Astrocyte (in vitro differentiated cells and primary cell): Measurements from ENCODE around the gene C1orf159. TPM values are rescaled to one million over a fixed set of nuclear protein-coding genes. Genes with fewer than 3 reads are reported as not detected.

ENCODE experiments used
- DNase-seq: peaks from one replicate; pipeline ENCODE4 v3.0.0-alpha.2; 2010; ENCODE audit warnings: low read depth
- FAIRE-seq: peaks from 2 replicates; lab custom pipeline; 2011; peaks lifted over from hg19 to GRCh38; lab: Jason Lieb, UNC
- H2AFZ ChIP-seq: 2 replicates; pipeline ENCODE4 v1.6.0; 2012; ENCODE audit warnings: low read depth, low read length, inconsistent platforms
- H3K27ac ChIP-seq: 2 replicates; pipeline ENCODE4 v1.5.1; 2011; ENCODE audit warnings: low read depth, low read length, inconsistent platforms
- H3K27me3 ChIP-seq: 2 replicates; pipeline ENCODE4 v1.6.0; 2011; ENCODE audit warnings: low read length, inconsistent platforms; ENCODE audit not compliant: insufficient read depth
- H3K36me3 ChIP-seq: 2 replicates; pipeline ENCODE4 v1.5.1; 2011; ENCODE audit warnings: low read length, inconsistent platforms; ENCODE audit not compliant: insufficient read depth
- H3K4me1 ChIP-seq: 2 replicates; pipeline ENCODE4 v1.5.1; 2011; ENCODE audit warnings: low read length, inconsistent platforms; ENCODE audit not compliant: insufficient read depth
- H3K4me2 ChIP-seq: 2 replicates; pipeline ENCODE4 v1.6.0; 2012; ENCODE audit warnings: low read length, inconsistent platforms
- H3K4me3 ChIP-seq: 2 replicates; pipeline ENCODE4 v1.5.1; 2011; ENCODE audit warnings: low read depth, mild to moderate bottlenecking, low read length, inconsistent platforms; ENCODE audit not compliant: insufficient read depth
- H3K79me2 ChIP-seq: 2 replicates; pipeline ENCODE4 v1.6.0; 2012; ENCODE audit warnings: mild to moderate bottlenecking, low read length, inconsistent platforms; ENCODE audit not compliant: insufficient read depth
- H3K9ac ChIP-seq: 2 replicates; pipeline ENCODE4 v1.6.0; 2012; ENCODE audit warnings: mild to moderate bottlenecking, low read length, inconsistent platforms
- H3K9me3 ChIP-seq: 2 replicates; pipeline ENCODE4 v1.5.1; 2012; ENCODE audit warnings: low read depth, mild to moderate bottlenecking, low read length, inconsistent platforms; ENCODE audit not compliant: insufficient read depth
- H4K20me1 ChIP-seq: 2 replicates; pipeline ENCODE4 v1.6.0; 2012; ENCODE audit warnings: low read length, inconsistent platforms; ENCODE audit not compliant: insufficient read depth
- H3K27ac Mint-ChIP-seq: one replicate; pipeline ENCODE4 v1.8.0; 2021; ENCODE audit warnings: mild to moderate bottlenecking, mixed read lengths; ENCODE audit not compliant: unreplicated experiment
- H3K27me3 Mint-ChIP-seq: one replicate; pipeline ENCODE4 v1.8.0; 2021; ENCODE audit warnings: low read depth, mixed read lengths; ENCODE audit not compliant: unreplicated experiment
- H3K36me3 Mint-ChIP-seq: one replicate; pipeline ENCODE4 v1.8.0; 2021; ENCODE audit warnings: low read depth, mixed read lengths; ENCODE audit not compliant: unreplicated experiment
- H3K4me1 Mint-ChIP-seq: one replicate; pipeline ENCODE4 v1.8.0; 2021; ENCODE audit warnings: low read depth, mixed read lengths; ENCODE audit not compliant: unreplicated experiment
- H3K4me3 Mint-ChIP-seq: one replicate; pipeline ENCODE4 v1.8.0; 2021; ENCODE audit warnings: mild to moderate bottlenecking, moderate library complexity, mixed read lengths; ENCODE audit not compliant: unreplicated experiment
- H3K9me3 Mint-ChIP-seq: one replicate; pipeline ENCODE4 v1.8.0; 2021; ENCODE audit warnings: mild to moderate bottlenecking, mixed read lengths; ENCODE audit not compliant: unreplicated experiment
- EZH2 ChIP-seq: IDR thresholded peaks from 2 replicates; pipeline ENCODE4 v1.6.1; 2012; ENCODE audit warnings: mild to moderate bottlenecking, low read length, inconsistent platforms; ENCODE audit not compliant: insufficient read depth
- total RNA-seq: library from RNA; stranded (reverse); gene quantifications from 2 replicates; pipeline ENCODE4 v1.2.1, GENCODE V29; 2021
- TF ChIP-seq, protein P1 (sequence below): IDR thresholded peaks from 2 replicates; pipeline ENCODE4 v1.5.1; 2011; ENCODE audit warnings: low read depth, mild to moderate bottlenecking, inconsistent platforms, low read length, moderate library complexity; ENCODE audit not compliant: insufficient read depth

Gene C1orf159
- total RNA-seq, 1 donor from 2014 or later = 13.9 TPM

DNA sequence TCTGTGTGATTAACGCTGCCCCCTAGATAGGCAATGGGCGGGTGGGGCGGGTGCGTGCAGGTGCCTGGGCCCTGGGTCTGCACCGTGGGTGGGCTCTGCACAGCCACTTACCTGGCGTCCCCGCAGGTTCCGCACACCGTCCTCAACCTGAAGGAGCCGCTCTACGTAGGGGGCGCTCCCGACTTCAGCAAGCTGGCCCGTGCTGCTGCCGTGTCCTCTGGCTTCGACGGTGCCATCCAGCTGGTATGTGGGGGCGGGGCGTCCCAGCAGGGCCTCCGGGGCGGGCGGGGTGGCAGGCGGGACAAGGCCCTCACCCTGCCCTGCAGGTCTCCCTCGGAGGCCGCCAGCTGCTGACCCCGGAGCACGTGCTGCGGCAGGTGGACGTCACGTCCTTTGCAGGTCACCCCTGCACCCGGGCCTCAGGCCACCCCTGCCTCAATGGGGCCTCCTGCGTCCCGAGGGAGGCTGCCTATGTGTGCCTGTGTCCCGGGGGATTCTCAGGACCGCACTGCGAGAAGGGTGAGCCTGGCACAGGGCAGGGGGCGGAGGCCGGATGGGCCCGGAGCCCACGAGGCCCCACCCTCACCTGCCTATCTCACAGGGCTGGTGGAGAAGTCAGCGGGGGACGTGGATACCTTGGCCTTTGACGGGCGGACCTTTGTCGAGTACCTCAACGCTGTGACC lies 64.6 kb downstream of the C1orf159 start:
- no peak overlapping the region for H3K4me3 Mint-ChIP-seq

DNA sequence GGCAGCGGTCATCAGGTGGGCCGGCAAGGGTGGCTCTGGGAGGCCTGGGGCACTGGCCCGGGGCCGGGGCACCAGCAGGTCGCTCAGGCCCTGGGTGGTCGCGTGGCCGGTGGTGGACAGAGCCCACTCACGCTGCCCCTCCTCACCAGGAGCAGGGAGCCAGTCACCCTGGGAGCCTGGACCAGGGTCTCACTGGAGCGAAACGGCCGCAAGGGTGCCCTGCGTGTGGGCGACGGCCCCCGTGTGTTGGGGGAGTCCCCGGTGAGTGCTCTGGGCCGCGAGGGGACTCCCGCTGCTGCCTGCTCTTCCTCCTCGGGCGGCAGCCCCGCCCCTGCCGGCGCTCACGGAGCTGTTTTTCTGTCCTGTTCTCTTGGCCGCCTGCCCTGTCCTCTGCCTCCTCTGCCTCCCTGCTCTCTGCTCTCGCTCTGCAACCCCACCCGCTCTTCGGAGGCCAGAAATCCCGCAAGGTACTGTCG lies 65.3 kb downstream of the C1orf159 start:
- Histone ChIP-seq H3K4me3 (no peak overlapping the region), H3K9me3 (no peaks in the 10 kb centered on the region), H3K27ac (no peak overlapping the region), H3K79me2 (no peaks in the 10 kb centered on the region), H3K9ac (no peak overlapping the region), H2AFZ (no peak overlapping the region), H3K36me3 (peaks cover 7% of the 10 kb centered on the region), H4K20me1 (peaks cover 38% of the 10 kb centered on the region), H3K4me2 (no peak overlapping the region), H3K27me3 (no peaks in the 10 kb centered on the region), H3K4me1 (no peaks in the 10 kb centered on the region)
- H3K4me3 Mint-ChIP-seq = no peak overlapping the region
- H3K27me3 Mint-ChIP-seq = no peaks in the 10 kb centered on the region
- DNase-seq (no peak), FAIRE-seq (no peak)
- no peak overlapping the region for H3K27ac Mint-ChIP-seq
- no peaks in the 10 kb centered on the region for H3K4me1 Mint-ChIP-seq
- H3K36me3 Mint-ChIP-seq = peaks cover 15% of the 10 kb centered on the region
- H3K9me3 Mint-ChIP-seq = no peaks in the 10 kb centered on the region
- TF ChIP-seq, protein P1, sequence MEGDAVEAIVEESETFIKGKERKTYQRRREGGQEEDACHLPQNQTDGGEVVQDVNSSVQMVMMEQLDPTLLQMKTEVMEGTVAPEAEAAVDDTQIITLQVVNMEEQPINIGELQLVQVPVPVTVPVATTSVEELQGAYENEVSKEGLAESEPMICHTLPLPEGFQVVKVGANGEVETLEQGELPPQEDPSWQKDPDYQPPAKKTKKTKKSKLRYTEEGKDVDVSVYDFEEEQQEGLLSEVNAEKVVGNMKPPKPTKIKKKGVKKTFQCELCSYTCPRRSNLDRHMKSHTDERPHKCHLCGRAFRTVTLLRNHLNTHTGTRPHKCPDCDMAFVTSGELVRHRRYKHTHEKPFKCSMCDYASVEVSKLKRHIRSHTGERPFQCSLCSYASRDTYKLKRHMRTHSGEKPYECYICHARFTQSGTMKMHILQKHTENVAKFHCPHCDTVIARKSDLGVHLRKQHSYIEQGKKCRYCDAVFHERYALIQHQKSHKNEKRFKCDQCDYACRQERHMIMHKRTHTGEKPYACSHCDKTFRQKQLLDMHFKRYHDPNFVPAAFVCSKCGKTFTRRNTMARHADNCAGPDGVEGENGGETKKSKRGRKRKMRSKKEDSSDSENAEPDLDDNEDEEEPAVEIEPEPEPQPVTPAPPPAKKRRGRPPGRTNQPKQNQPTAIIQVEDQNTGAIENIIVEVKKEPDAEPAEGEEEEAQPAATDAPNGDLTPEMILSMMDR = no peak
- TF ChIP-seq EZH2 = no peak

More for the DNA sequence above, 64.6 kb downstream of the C1orf159 start:
- Histone ChIP-seq H3K4me1 (no peaks in the 10 kb centered on the region), H4K20me1 (peaks cover 42% of the 10 kb centered on the region), H3K79me2 (no peaks in the 10 kb centered on the region), H3K9me3 (no peaks in the 10 kb centered on the region), H3K4me3 (no peak overlapping the region), H3K27ac (no peak overlapping the region), H3K4me2 (no peak overlapping the region), H3K36me3 (peaks cover 7% of the 10 kb centered on the region), H3K9ac (no peak overlapping the region), H2AFZ (no peak overlapping the region), H3K27me3 (no peaks in the 10 kb centered on the region)
- no peak for FAIRE-seq
- Mint-ChIP-seq H3K4me1 (no peaks in the 10 kb centered on the region), H3K27me3 (no peaks in the 10 kb centered on the region), H3K9me3 (no peaks in the 10 kb centered on the region), H3K27ac (no peak overlapping the region), H3K36me3 (peaks cover 12% of the 10 kb centered on the region)
- DNase-seq = no peak
- TF ChIP-seq, protein P1 = no peak
- TF ChIP-seq EZH2 = no peak
